Measurements from ENCODE around the gene PTPRE.

PTPRE gene

DNA sequence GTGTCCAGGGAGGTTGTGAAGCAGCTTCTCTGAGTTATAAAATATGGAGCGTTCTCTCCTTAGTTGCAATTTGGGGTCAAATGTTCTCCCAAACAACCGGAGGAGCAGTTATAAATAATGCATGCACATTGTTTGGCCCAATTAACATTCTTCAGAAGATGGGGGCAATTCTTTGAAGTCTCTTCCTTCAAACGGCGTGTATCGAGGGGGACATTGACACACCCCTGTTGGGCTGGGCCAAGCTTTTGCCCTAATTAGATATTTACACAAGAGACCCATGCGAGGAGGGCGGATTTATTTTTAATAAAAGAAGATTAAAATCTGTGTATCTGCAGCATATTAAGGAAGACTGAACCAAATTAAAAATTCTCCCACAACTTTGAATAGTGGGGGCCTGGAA lies 107.3 kb downstream of the PTPRE start:
- peaks cover 14% of the 10 kb centered on the region for H3K27me3 ChIP-seq (ENCODE audit: control insufficient read depth, low read length)
- H3K36me3 ChIP-seq (ENCODE audit: control insufficient read depth, low read length): no peaks in the 10 kb centered on the region
- H3K79me2 ChIP-seq (ENCODE audit: control insufficient read depth, low read length): no peaks in the 10 kb centered on the region
- H3F3A ChIP-seq (ENCODE audit: control insufficient read depth, insufficient read depth): no peaks in the 10 kb centered on the region
- no peaks in the 10 kb centered on the region for H4K20me1 ChIP-seq (ENCODE audit: control insufficient read depth, insufficient read depth, low read depth, low read length)
- H3K9me2 ChIP-seq (replicated peaks; ENCODE audit: control insufficient read depth, low read length): no peaks in the 10 kb centered on the region
- no peak for TF ChIP-seq EZH2phosphoT487 (IDR thresholded peaks at IDR 0.05; ENCODE audit: borderline replicate concordance, low read length)
- TF ChIP-seq, protein P1, sequence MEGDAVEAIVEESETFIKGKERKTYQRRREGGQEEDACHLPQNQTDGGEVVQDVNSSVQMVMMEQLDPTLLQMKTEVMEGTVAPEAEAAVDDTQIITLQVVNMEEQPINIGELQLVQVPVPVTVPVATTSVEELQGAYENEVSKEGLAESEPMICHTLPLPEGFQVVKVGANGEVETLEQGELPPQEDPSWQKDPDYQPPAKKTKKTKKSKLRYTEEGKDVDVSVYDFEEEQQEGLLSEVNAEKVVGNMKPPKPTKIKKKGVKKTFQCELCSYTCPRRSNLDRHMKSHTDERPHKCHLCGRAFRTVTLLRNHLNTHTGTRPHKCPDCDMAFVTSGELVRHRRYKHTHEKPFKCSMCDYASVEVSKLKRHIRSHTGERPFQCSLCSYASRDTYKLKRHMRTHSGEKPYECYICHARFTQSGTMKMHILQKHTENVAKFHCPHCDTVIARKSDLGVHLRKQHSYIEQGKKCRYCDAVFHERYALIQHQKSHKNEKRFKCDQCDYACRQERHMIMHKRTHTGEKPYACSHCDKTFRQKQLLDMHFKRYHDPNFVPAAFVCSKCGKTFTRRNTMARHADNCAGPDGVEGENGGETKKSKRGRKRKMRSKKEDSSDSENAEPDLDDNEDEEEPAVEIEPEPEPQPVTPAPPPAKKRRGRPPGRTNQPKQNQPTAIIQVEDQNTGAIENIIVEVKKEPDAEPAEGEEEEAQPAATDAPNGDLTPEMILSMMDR (IDR thresholded peaks at IDR 0.05; ENCODE audit: low read depth, low read length, poor library complexity, severe bottlenecking): no peak
- no peaks in the 10 kb centered on the region for H3K9me3 ChIP-seq (ENCODE audit: control insufficient read depth, insufficient read depth, low read length)
- H3K4me3 ChIP-seq (ENCODE audit: low read length): no peak overlapping the region
- peaks cover 11% of the 10 kb centered on the region for H3K4me1 ChIP-seq (ENCODE audit: control insufficient read depth, low read length)
- no peak overlapping the region for H3K4me2 ChIP-seq (ENCODE audit: low read length)
- no peak overlapping the region for H3K27ac ChIP-seq (ENCODE audit: low read depth, low read length)

DNA sequence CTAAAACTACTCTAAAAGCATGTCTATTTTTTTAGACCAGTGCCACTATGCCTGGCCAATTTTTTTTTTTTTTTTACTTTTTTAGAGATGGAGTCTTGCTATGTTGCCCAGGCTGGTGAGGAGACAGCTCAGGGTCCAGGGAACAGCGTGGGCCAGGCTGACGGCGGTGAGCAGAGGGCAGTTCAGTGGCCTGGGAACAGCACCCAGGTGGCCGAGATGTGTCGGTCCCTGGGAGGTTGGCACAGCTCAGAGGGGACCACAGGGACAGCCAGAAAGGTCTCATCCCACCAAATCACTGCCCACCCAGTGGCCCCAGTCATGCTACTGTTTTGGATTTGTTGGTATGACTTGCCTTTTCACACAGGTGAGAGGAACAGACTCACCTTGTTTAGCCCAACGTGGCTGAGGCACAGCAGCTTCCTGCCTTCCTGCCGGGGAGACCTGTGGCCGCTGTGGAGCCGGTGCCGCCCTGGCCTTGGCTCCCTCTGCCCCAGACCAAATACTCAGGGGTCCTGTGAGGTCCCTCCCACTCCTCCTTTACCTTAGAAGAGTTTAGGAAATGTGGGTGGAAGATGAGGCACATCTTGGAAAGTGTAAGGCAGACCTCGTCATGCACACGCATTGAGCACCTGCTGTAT lies 109.6 kb downstream of the PTPRE start:
- H3K9me2 ChIP-seq (replicated peaks; ENCODE audit: control insufficient read depth, low read length): no peaks in the 10 kb centered on the region
- no peaks in the 10 kb centered on the region for H3K79me2 ChIP-seq (ENCODE audit: control insufficient read depth, low read length)
- H3F3A ChIP-seq (ENCODE audit: control insufficient read depth, insufficient read depth): no peaks in the 10 kb centered on the region
- no peaks in the 10 kb centered on the region for H3K27me3 ChIP-seq (ENCODE audit: control insufficient read depth, low read length)
- no peak overlapping the region for H3K4me2 ChIP-seq (ENCODE audit: low read length)
- H4K20me1 ChIP-seq (ENCODE audit: control insufficient read depth, insufficient read depth, low read depth, low read length): no peaks in the 10 kb centered on the region
- no peak overlapping the region for H3K4me3 ChIP-seq (ENCODE audit: low read length)
- TF ChIP-seq, protein P1 (IDR thresholded peaks at IDR 0.05; ENCODE audit: low read depth, low read length, poor library complexity, severe bottlenecking): no peak
- TF ChIP-seq EZH2phosphoT487 (IDR thresholded peaks at IDR 0.05; ENCODE audit: borderline replicate concordance, low read length): no peak
- H3K9me3 ChIP-seq (ENCODE audit: control insufficient read depth, insufficient read depth, low read length): no peaks in the 10 kb centered on the region
- H3K36me3 ChIP-seq (ENCODE audit: control insufficient read depth, low read length): no peaks in the 10 kb centered on the region
- peaks cover 2% of the 10 kb centered on the region for H3K4me1 ChIP-seq (ENCODE audit: control insufficient read depth, low read length)
- no peak overlapping the region for H3K27ac ChIP-seq (ENCODE audit: low read depth, low read length)

DNA sequence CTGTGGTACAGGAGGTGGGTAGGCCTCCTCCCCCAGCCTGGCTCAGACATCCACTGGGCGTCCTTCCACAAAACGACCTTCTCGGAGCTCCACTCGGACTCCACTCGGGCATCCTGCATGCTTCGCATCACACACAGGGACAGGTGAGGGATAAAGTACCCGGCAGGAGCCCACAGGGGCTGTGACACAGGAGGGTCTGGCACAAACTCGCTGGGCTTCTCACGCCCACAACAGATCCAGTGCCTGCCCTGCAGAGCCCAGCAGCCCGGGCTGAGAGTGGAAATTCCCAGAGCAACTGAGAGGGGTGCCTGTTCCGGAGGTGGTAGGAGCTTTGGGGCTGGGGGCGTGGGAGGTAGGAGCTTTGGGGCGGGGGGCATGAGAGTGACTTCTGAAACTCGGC lies 110.9 kb downstream of the PTPRE start:
- Histone ChIP-seq H3F3A (ENCODE audit: control insufficient read depth, insufficient read depth) (no peaks in the 10 kb centered on the region), H3K27ac (ENCODE audit: low read depth, low read length) (no peak overlapping the region), H3K9me3 (ENCODE audit: control insufficient read depth, insufficient read depth, low read length) (no peaks in the 10 kb centered on the region), H3K27me3 (ENCODE audit: control insufficient read depth, low read length) (no peaks in the 10 kb centered on the region), H3K4me3 (ENCODE audit: low read length) (no peak overlapping the region), H3K4me2 (ENCODE audit: low read length) (no peak overlapping the region), H3K79me2 (ENCODE audit: control insufficient read depth, low read length) (no peaks in the 10 kb centered on the region), H3K4me1 (ENCODE audit: control insufficient read depth, low read length) (no peaks in the 10 kb centered on the region), H3K36me3 (ENCODE audit: control insufficient read depth, low read length) (no peaks in the 10 kb centered on the region), H4K20me1 (ENCODE audit: control insufficient read depth, insufficient read depth, low read depth, low read length) (no peaks in the 10 kb centered on the region), H3K9me2 (replicated peaks; ENCODE audit: control insufficient read depth, low read length) (no peaks in the 10 kb centered on the region)
- TF ChIP-seq, protein P1 (IDR thresholded peaks at IDR 0.05; ENCODE audit: low read depth, low read length, poor library complexity, severe bottlenecking): no peak
- no peak for TF ChIP-seq EZH2phosphoT487 (IDR thresholded peaks at IDR 0.05; ENCODE audit: borderline replicate concordance, low read length)
